ENCODE results near the gene FOSL1. TPM values are rescaled to one million over a fixed set of nuclear protein-coding genes. Genes with fewer than 3 reads are reported as not detected.
A peak's percentile ranks its signal among the peaks of the same experiment; 100 is the strongest.

FOSL1 gene
- total and polyA plus RNA-seq, 2 of the 13 experiments (the other 11 are each of a cell fraction or from before 2014, with no cell fraction given) = 4.0 to 4.1 TPM

DNA sequence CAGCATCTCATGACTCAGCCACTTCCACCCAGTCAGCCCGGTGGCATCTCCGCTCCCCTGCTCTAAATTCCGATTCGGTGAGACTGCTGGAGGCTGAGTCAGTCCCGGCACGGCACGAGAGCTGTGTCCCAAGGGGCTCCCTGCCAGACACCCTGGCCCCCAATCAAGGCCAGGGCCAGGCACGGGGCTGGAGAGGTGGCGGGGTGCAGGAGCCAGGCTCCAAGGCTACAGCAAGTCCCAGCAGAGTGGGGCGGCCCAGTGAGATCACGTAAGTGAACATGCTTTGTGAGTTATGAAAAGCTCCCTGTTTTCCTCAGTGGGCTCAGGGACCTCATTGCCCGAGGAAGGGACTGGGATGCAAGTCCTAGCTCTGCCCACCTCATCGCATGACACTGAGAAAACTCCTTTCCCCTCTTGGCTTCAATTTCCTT is 15.6 kb upstream of the FOSL1 start (continued):
- TF ChIP-seq, protein P1, sequence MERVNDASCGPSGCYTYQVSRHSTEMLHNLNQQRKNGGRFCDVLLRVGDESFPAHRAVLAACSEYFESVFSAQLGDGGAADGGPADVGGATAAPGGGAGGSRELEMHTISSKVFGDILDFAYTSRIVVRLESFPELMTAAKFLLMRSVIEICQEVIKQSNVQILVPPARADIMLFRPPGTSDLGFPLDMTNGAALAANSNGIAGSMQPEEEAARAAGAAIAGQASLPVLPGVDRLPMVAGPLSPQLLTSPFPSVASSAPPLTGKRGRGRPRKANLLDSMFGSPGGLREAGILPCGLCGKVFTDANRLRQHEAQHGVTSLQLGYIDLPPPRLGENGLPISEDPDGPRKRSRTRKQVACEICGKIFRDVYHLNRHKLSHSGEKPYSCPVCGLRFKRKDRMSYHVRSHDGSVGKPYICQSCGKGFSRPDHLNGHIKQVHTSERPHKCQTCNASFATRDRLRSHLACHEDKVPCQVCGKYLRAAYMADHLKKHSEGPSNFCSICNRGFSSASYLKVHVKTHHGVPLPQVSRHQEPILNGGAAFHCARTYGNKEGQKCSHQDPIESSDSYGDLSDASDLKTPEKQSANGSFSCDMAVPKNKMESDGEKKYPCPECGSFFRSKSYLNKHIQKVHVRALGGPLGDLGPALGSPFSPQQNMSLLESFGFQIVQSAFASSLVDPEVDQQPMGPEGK (CRISPR knock-in tag; IDR thresholded peaks at IDR 0.05) = no peak
- TF ChIP-seq POGZ (CRISPR knock-in tag; IDR thresholded peaks at IDR 0.05) (no peak), BORCS8-MEF2B (CRISPR knock-in tag; IDR thresholded peaks at IDR 0.05) (no peak), ZNF562 (CRISPR knock-in tag; IDR thresholded peaks at IDR 0.05; ENCODE audit: borderline replicate concordance) (no peak), ZNF572 (CRISPR knock-in tag; IDR thresholded peaks at IDR 0.05) (no peak), ZBTB20 (CRISPR knock-in tag; IDR thresholded peaks at IDR 0.05; ENCODE audit: borderline replicate concordance, low read depth) (no peak), SIN3A (IDR thresholded peaks at IDR 0.05; ENCODE audit: borderline replicate concordance, low read depth, low read length) (no peak), TCF7 (IDR thresholded peaks at IDR 0.05; ENCODE audit: low read depth) (no peak), ZEB1 (IDR thresholded peaks at IDR 0.05; ENCODE audit: insufficient replicate concordance, low read depth) (no peak), ZNF432 (CRISPR knock-in tag; IDR thresholded peaks at IDR 0.05; ENCODE audit: borderline replicate concordance) (no peak), RBM39 (IDR thresholded peaks at IDR 0.05; ENCODE audit: low read depth, low read length, poor library complexity, severe bottlenecking) (no peak), ZNF251 (CRISPR knock-in tag; IDR thresholded peaks at IDR 0.05) (no peak), SKI (IDR thresholded peaks at IDR 0.05; ENCODE audit: partially characterized antibody) (peak; percentile 42), HDAC2 (CRISPR knock-in tag; IDR thresholded peaks at IDR 0.05) (no peak)
- TF ChIP-seq, protein P2, sequence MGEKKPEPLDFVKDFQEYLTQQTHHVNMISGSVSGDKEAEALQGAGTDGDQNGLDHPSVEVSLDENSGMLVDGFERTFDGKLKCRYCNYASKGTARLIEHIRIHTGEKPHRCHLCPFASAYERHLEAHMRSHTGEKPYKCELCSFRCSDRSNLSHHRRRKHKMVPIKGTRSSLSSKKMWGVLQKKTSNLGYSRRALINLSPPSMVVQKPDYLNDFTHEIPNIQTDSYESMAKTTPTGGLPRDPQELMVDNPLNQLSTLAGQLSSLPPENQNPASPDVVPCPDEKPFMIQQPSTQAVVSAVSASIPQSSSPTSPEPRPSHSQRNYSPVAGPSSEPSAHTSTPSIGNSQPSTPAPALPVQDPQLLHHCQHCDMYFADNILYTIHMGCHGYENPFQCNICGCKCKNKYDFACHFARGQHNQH (CRISPR knock-in tag; IDR thresholded peaks at IDR 0.05) = no peak
- TF ChIP-seq, protein P3, sequence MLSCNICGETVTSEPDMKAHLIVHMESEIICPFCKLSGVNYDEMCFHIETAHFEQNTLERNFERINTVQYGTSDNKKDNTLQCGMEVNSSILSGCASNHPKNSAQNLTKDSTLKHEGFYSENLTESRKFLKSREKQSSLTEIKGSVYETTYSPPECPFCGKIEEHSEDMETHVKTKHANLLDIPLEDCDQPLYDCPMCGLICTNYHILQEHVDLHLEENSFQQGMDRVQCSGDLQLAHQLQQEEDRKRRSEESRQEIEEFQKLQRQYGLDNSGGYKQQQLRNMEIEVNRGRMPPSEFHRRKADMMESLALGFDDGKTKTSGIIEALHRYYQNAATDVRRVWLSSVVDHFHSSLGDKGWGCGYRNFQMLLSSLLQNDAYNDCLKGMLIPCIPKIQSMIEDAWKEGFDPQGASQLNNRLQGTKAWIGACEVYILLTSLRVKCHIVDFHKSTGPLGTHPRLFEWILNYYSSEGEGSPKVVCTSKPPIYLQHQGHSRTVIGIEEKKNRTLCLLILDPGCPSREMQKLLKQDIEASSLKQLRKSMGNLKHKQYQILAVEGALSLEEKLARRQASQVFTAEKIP (CRISPR knock-in tag; IDR thresholded peaks at IDR 0.05; ENCODE audit: borderline replicate concordance) = no peak
- TF ChIP-seq, protein P4, sequence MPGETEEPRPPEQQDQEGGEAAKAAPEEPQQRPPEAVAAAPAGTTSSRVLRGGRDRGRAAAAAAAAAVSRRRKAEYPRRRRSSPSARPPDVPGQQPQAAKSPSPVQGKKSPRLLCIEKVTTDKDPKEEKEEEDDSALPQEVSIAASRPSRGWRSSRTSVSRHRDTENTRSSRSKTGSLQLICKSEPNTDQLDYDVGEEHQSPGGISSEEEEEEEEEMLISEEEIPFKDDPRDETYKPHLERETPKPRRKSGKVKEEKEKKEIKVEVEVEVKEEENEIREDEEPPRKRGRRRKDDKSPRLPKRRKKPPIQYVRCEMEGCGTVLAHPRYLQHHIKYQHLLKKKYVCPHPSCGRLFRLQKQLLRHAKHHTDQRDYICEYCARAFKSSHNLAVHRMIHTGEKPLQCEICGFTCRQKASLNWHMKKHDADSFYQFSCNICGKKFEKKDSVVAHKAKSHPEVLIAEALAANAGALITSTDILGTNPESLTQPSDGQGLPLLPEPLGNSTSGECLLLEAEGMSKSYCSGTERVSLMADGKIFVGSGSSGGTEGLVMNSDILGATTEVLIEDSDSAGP (CRISPR knock-in tag; IDR thresholded peaks at IDR 0.05; ENCODE audit: borderline replicate concordance) = no peak
- TF ChIP-seq, protein P5, sequence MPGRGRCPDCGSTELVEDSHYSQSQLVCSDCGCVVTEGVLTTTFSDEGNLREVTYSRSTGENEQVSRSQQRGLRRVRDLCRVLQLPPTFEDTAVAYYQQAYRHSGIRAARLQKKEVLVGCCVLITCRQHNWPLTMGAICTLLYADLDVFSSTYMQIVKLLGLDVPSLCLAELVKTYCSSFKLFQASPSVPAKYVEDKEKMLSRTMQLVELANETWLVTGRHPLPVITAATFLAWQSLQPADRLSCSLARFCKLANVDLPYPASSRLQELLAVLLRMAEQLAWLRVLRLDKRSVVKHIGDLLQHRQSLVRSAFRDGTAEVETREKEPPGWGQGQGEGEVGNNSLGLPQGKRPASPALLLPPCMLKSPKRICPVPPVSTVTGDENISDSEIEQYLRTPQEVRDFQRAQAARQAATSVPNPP (CRISPR knock-in tag; IDR thresholded peaks at IDR 0.05) = no peak
- TF ChIP-seq, protein P6, sequence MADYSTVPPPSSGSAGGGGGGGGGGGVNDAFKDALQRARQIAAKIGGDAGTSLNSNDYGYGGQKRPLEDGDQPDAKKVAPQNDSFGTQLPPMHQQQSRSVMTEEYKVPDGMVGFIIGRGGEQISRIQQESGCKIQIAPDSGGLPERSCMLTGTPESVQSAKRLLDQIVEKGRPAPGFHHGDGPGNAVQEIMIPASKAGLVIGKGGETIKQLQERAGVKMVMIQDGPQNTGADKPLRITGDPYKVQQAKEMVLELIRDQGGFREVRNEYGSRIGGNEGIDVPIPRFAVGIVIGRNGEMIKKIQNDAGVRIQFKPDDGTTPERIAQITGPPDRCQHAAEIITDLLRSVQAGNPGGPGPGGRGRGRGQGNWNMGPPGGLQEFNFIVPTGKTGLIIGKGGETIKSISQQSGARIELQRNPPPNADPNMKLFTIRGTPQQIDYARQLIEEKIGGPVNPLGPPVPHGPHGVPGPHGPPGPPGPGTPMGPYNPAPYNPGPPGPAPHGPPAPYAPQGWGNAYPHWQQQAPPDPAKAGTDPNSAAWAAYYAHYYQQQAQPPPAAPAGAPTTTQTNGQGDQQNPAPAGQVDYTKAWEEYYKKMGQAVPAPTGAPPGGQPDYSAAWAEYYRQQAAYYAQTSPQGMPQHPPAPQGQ (CRISPR knock-in tag; IDR thresholded peaks at IDR 0.05; ENCODE audit: borderline replicate concordance) = no peak
